HG02571 (cell line): Measurements from ENCODE around the gene PEBP1.

ENCODE experiments used
- ATAC-seq: cut with Tn5 transposase; IDR thresholded peaks from one replicate; pipeline ENCODE4 v1.9.1; 2021; ENCODE audit warnings: mild to moderate bottlenecking, moderate library complexity; ENCODE audit not compliant: unreplicated experiment

PEBP1 gene

GRCh38 chr12:118135788-118136558 lies at the start of gene PEBP1:
Gene PEBP1 (plus strand): TSS chr12:118136124. CDS start chr12:118136210, 86 bp downstream.
- ATAC-seq: peak; percentile 97

- no peak for ATAC-seq
These were observed 46.1 kb upstream of the PEBP1 start for GRCh38 chr12:118089782-118090181.

GRCh38 chr12:118094039-118094438 lies 41.9 kb upstream of the PEBP1 start:
- ATAC-seq: no peak

- ATAC-seq: no peak
These were observed 37.5 kb upstream of the PEBP1 start for GRCh38 chr12:118098401-118098800.

- no peak for ATAC-seq
These were observed 36.8 kb upstream of the PEBP1 start for GRCh38 chr12:118098911-118099671.

- ATAC-seq: no peak
These were observed 34.9 kb upstream of the PEBP1 start for GRCh38 chr12:118101051-118101450.

- ATAC-seq: no peak
These were observed 33.9 kb upstream of the PEBP1 start for GRCh38 chr12:118102070-118102469.

- ATAC-seq: no peak
These were observed 33.3 kb upstream of the PEBP1 start for GRCh38 chr12:118102609-118103008.

- ATAC-seq: no peak
These were observed 32.7 kb upstream of the PEBP1 start for GRCh38 chr12:118103201-118103600.

GRCh38 chr12:118103601-118104382 lies 32.1 kb upstream of the PEBP1 start, which contains the start of gene VSIG10:
Gene VSIG10 (minus strand): TSS chr12:118104011. CDS start chr12:118103671, 340 bp downstream.
- no peak for ATAC-seq

- ATAC-seq: no peak
These were observed 28.9 kb upstream of the PEBP1 start for GRCh38 chr12:118107011-118107410.

GRCh38 chr12:118107694-118108093 lies 28.2 kb upstream of the PEBP1 start:
- ATAC-seq: no peak

- no peak for ATAC-seq
These were observed 26.8 kb upstream of the PEBP1 start for GRCh38 chr12:118109088-118109487.

GRCh38 chr12:118119449-118119879 lies 16.5 kb upstream of the PEBP1 start:
- no peak for ATAC-seq

GRCh38 chr12:118120579-118121363 lies 15.2 kb upstream of the PEBP1 start:
- peak; percentile 56 for ATAC-seq

- ATAC-seq: no peak
These were observed 13.7 kb upstream of the PEBP1 start for GRCh38 chr12:118122264-118122663.

- no peak for ATAC-seq
These were observed 11.5 kb upstream of the PEBP1 start for GRCh38 chr12:118124333-118124874.

GRCh38 chr12:118125743-118126118 lies 10.2 kb upstream of the PEBP1 start:
- no peak for ATAC-seq

GRCh38 chr12:118126119-118126757 lies 9.7 kb upstream of the PEBP1 start:
- ATAC-seq: no peak

GRCh38 chr12:118127867-118128266 lies 8.1 kb upstream of the PEBP1 start:
- ATAC-seq: no peak
